ENCODE measurements around the gene GRPEL1. TPM values are rescaled to one million over a fixed set of nuclear protein-coding genes. Genes with fewer than 3 reads are reported as not detected.
A peak's percentile ranks its signal among the peaks of the same experiment; 100 is the strongest.

GRPEL1 gene
- total and polyA plus RNA-seq, 2 of the 4 experiments (the other 2 are of a cell fraction), result 33.0 to 33.9 TPM

GRCh38 chr4:7021355-7021754 lies 46.5 kb downstream of the GRPEL1 start:
- intact Hi-C loops (cut with micrococcal nuclease), result no loop called here
- no peak overlapping the region for H3K23ac ChIP-seq (ENCODE audit: low read depth, low read length)

More at GRCh38 chr4:7021355-7021754, 46.5 kb downstream of the GRPEL1 start:
- Histone ChIP-seq H2BK15ac (ENCODE audit: low read depth, low read length) (peak overlapping the region; percentile 73; the same call in 2 of the 3 replicates), H4K5ac (ENCODE audit: low read depth, low read length) (peak overlapping the region; percentile 51; the same call in 1 of the 2 replicates), H2BK20ac (ENCODE audit: low read depth, low read length) (peak overlapping the region; percentile 95), H3K36me3 (ENCODE audit: control insufficient read depth, insufficient read depth, low read length) (peaks cover 40% of the 10 kb centered on the region), H3K4ac (ENCODE audit: low read depth, low read length) (peak overlapping the region; percentile 97), H4K91ac (ENCODE audit: insufficient read depth, low read depth, low read length) (peak overlapping the region; percentile 100), H3K14ac (replicated peaks; ENCODE audit: low read depth, low read length) (peak overlapping the region; percentile 97; the same call in 1 of the 2 replicates), H2AFZ (replicated peaks; ENCODE audit: low read length, poor library complexity) (no peak overlapping the region), H3K4me2 (ENCODE audit: low read depth, low read length) (no peak overlapping the region), H3K9ac (ENCODE audit: low read depth, low read length) (no peak overlapping the region), H3K9me1 (ENCODE audit: insufficient read depth, low read length) (peaks cover 20% of the 10 kb centered on the region), H3K9me3 (ENCODE audit: control insufficient read depth, insufficient read depth, low read length) (no peaks in the 10 kb centered on the region), H3K4me3 (ENCODE audit: insufficient read depth, low read depth, low read length) (no peak overlapping the region), H2AK9ac (replicated peaks; ENCODE audit: low read depth, low read length, poor library complexity) (no peak overlapping the region), H2BK120ac (ENCODE audit: low read depth, low read length) (peak overlapping the region; percentile 97), H3K27ac (ENCODE audit: insufficient read depth, low read length) (peak overlapping the region; percentile 68), H3K18ac (ENCODE audit: low read depth, low read length) (no peak overlapping the region), H2BK5ac (ENCODE audit: low read depth, low read length, poor library complexity, severe bottlenecking) (peak overlapping the region; percentile 99), H4K8ac (ENCODE audit: low read depth in 2 of 2, low read length in 2 of 2) (peak overlapping the region; percentile 95 to 96), H3K4me1 (ENCODE audit: control insufficient read depth, insufficient read depth, low read length) (peaks cover 8% of the 10 kb centered on the region), H3K79me1 (ENCODE audit: low read depth in 1 of 2, low read length in 2 of 2) (peaks cover 24 to 57% of the 10 kb centered on the region in 2 experiments), H2AK5ac (ENCODE audit: low read depth, low read length) (peak overlapping the region; percentile 91), H4K20me1 (ENCODE audit: insufficient read depth, low read length) (no peaks in the 10 kb centered on the region), H3K56ac (ENCODE audit: extremely low read depth, insufficient read depth, low read length) (peak overlapping the region; percentile 82; the same call in 1 of the 2 replicates), H3K27me3 (ENCODE audit: control insufficient read depth, insufficient read depth, low read length) (no peaks in the 10 kb centered on the region)
- in situ Hi-C loops (cut with MboI; ENCODE audit: low sequenced_read_pairs), result no loop called here
- CTCF ChIA-PET, result interaction anchor here (1.2 kb wide), 1 partner anchor 9 kb away, joined by 10 read pairs; no protein-coding TSS in a partner anchor
- POLR2A ChIA-PET (ENCODE audit: unreplicated experiment), result no interaction called here
- WGBS, 2 experiments (ENCODE audit: extremely low coverage in 2 of 2, insufficient read length in 1 of 2), result no CpG with 5 or more reads among the region's 5 CpGs
- no peak for TF ChIP-seq BHLHE40 (IDR thresholded peaks at IDR 0.05; ENCODE audit: low read depth, low read length)
- TF ChIP-seq, protein P1, sequence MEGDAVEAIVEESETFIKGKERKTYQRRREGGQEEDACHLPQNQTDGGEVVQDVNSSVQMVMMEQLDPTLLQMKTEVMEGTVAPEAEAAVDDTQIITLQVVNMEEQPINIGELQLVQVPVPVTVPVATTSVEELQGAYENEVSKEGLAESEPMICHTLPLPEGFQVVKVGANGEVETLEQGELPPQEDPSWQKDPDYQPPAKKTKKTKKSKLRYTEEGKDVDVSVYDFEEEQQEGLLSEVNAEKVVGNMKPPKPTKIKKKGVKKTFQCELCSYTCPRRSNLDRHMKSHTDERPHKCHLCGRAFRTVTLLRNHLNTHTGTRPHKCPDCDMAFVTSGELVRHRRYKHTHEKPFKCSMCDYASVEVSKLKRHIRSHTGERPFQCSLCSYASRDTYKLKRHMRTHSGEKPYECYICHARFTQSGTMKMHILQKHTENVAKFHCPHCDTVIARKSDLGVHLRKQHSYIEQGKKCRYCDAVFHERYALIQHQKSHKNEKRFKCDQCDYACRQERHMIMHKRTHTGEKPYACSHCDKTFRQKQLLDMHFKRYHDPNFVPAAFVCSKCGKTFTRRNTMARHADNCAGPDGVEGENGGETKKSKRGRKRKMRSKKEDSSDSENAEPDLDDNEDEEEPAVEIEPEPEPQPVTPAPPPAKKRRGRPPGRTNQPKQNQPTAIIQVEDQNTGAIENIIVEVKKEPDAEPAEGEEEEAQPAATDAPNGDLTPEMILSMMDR (conservative IDR thresholded peaks at IDR 0.05; ENCODE audit: low read depth, low read length), result no peak
- TF ChIP-seq FOS (IDR thresholded peaks at IDR 0.05; ENCODE audit: low read depth, low read length), result no peak
- no peak for TF ChIP-seq MAFK (IDR thresholded peaks at IDR 0.05; ENCODE audit: low read depth, low read length)
- peak; percentile 48 for TF ChIP-seq CEBPB (IDR thresholded peaks at IDR 0.05; ENCODE audit: low read depth, low read length)
- ATAC-seq (ENCODE audit: low read depth) (no peak), DNase-seq (no peak)
- dilution Hi-C loops (cut with HindIII; ENCODE audit: low sequenced_read_pairs, unreplicated experiment), result no loop called here
- no TSS peak for BruUV-seq (replicated peaks)

Data from IMR-90 (cell line).